H9 (cell line): ENCODE results near the gene DNAJC11. TPM values are rescaled to one million over a fixed set of nuclear protein-coding genes. Genes with fewer than 3 reads are reported as not detected.

ENCODE experiments used
- DNase-seq: peaks from one replicate; pipeline ENCODE4 v3.0.0-alpha.2; 2017
- H2AFZ ChIP-seq: one replicate; pipeline ENCODE4 v1.6.1; 2013; ENCODE audit warnings: mild to moderate bottlenecking, low read length, control low read depth, moderate library complexity
- H2AK5ac ChIP-seq: 2 replicates; pipeline ENCODE4 v1.6.1; 2013; ENCODE audit warnings: low read length, control low read depth, mixed read lengths; ENCODE audit not compliant: insufficient read length
- H2BK120ac ChIP-seq: one replicate; pipeline ENCODE4 v1.6.1; 2013; ENCODE audit warnings: low read depth, mild to moderate bottlenecking, low read length, control low read depth, inconsistent platforms; ENCODE audit not compliant: poor library complexity, severe bottlenecking
- H2BK12ac ChIP-seq: 2 replicates; pipeline ENCODE4 v1.6.1; 2013; ENCODE audit warnings: low read length, control low read depth, mixed read lengths, low read depth; ENCODE audit not compliant: insufficient read length
- H2BK15ac ChIP-seq: 2 replicates; pipeline ENCODE4 v1.6.1; 2013; ENCODE audit warnings: low read depth, low read length, control low read depth
- H2BK20ac ChIP-seq: one replicate; pipeline ENCODE4 v1.6.1; 2013; ENCODE audit warnings: low read depth, mild to moderate bottlenecking, low read length, control low read depth, inconsistent platforms; ENCODE audit not compliant: poor library complexity, severe bottlenecking
- H2BK5ac ChIP-seq: 2 replicates; pipeline ENCODE4 v1.6.1; 2013; ENCODE audit warnings: low read length, control low read depth, mixed read lengths; ENCODE audit not compliant: insufficient read length
- H3K14ac ChIP-seq: 2 replicates; pipeline ENCODE4 v1.6.1; 2013; ENCODE audit warnings: low read length, control low read depth; ENCODE audit not compliant: insufficient read depth
- H3K18ac ChIP-seq: 2 replicates; pipeline ENCODE4 v1.6.1; 2013; ENCODE audit warnings: low read depth, mild to moderate bottlenecking, mixed read lengths, low read length, control low read depth; ENCODE audit not compliant: insufficient read length
- H3K23ac ChIP-seq: 2 replicates; pipeline ENCODE4 v1.6.1; 2013; ENCODE audit warnings: low read length, control low read depth, mixed read lengths, low read depth; ENCODE audit not compliant: insufficient read length
- H3K23me2 ChIP-seq: 2 replicates; pipeline ENCODE4 v1.6.1; 2013; ENCODE audit warnings: low read depth, mild to moderate bottlenecking, mixed read lengths, low read length, control low read depth; ENCODE audit not compliant: insufficient read length, poor library complexity, severe bottlenecking
- H3K27ac ChIP-seq: 2 replicates; pipeline ENCODE4 v1.5.1; 2013; ENCODE audit warnings: low read length, control low read depth, mixed read lengths, low read depth; ENCODE audit not compliant: insufficient read length
- H3K27me3 ChIP-seq: 2 replicates; pipeline ENCODE4 v1.6.1; 2013; ENCODE audit warnings: low read length, control low read depth, inconsistent platforms; ENCODE audit not compliant: insufficient read depth
- H3K4ac ChIP-seq: 2 replicates; pipeline ENCODE4 v1.6.1; 2013; ENCODE audit warnings: low read depth, mild to moderate bottlenecking, control low read depth, inconsistent platforms, low read length, moderate library complexity
- H3K4me1 ChIP-seq: 2 replicates; pipeline ENCODE4 v1.6.1; 2013; ENCODE audit warnings: low read length, control low read depth, inconsistent platforms; ENCODE audit not compliant: insufficient read depth
- H3K4me2 ChIP-seq: 2 replicates; pipeline ENCODE4 v1.6.1; 2013; ENCODE audit warnings: low read length, control low read depth, mixed read lengths; ENCODE audit not compliant: insufficient read length, insufficient read depth
- H3K56ac ChIP-seq: 2 replicates; pipeline ENCODE4 v1.6.1; 2013; ENCODE audit warnings: low read depth, mild to moderate bottlenecking, mixed read lengths, low read length, control low read depth; ENCODE audit not compliant: insufficient read length
- H3K79me1 ChIP-seq: 2 replicates; pipeline ENCODE4 v1.6.1; 2013; ENCODE audit warnings: low read depth, mild to moderate bottlenecking, moderate library complexity, low read length, control low read depth, inconsistent platforms; ENCODE audit not compliant: insufficient read depth, poor library complexity, severe bottlenecking
- H3K79me2 ChIP-seq: 2 replicates; pipeline ENCODE4 v1.6.1; 2013; ENCODE audit warnings: low read length, control low read depth, inconsistent platforms; ENCODE audit not compliant: insufficient read depth
- H3K9ac ChIP-seq: 2 replicates; pipeline ENCODE4 v1.6.1; 2013; ENCODE audit warnings: low read length, control low read depth, mixed read lengths; ENCODE audit not compliant: insufficient read length; ENCODE audit errors: extremely low read depth
- H3K9me3 ChIP-seq: one replicate; pipeline ENCODE4 v1.6.1; 2013; ENCODE audit warnings: low read depth, low read length, inconsistent platforms; ENCODE audit not compliant: control insufficient read depth
- H3T11ph ChIP-seq: one replicate; pipeline ENCODE4 v1.6.1; 2013; ENCODE audit warnings: mild to moderate bottlenecking, low read length, control low read depth, inconsistent platforms
- H4K20me1 ChIP-seq: one replicate; pipeline ENCODE4 v1.6.1; 2013; ENCODE audit not compliant: control insufficient read depth, insufficient read length, insufficient read depth
- H4K5ac ChIP-seq: 2 replicates; pipeline ENCODE4 v1.6.1; 2013; ENCODE audit warnings: low read depth, mild to moderate bottlenecking, mixed read lengths, low read length, control low read depth; ENCODE audit not compliant: insufficient read length
- H4K8ac ChIP-seq: replicated peaks from 2 replicates; pipeline ENCODE4 v1.6.1; 2013; ENCODE audit warnings: low read length, control low read depth, mixed read lengths, low read depth; ENCODE audit not compliant: insufficient read length
- H4K91ac ChIP-seq: 2 replicates; pipeline ENCODE4 v1.6.1; 2013; ENCODE audit warnings: low read depth, mild to moderate bottlenecking, moderate library complexity, mixed read lengths, low read length, control low read depth; ENCODE audit not compliant: insufficient read length
- H3K27ac Mint-ChIP-seq, 3 experiments: 2 replicates in 2 of 3; 3 replicates in 1 of 3; pipeline ENCODE4 v1.8.0; 2020 to 2021; ENCODE audit warnings: mixed read lengths in 3 of 3, mild to moderate bottlenecking in 1 of 3, moderate library complexity in 1 of 3
- H3K27me3 Mint-ChIP-seq: 2 replicates; pipeline ENCODE4 v1.8.0; 2021; ENCODE audit warnings: low read depth, mild to moderate bottlenecking, moderate library complexity, mixed read lengths
- H3K36me3 Mint-ChIP-seq, 3 experiments: 2 replicates in 2 of 3; 3 replicates in 1 of 3; pipeline ENCODE4 v1.8.0; 2020 to 2021; ENCODE audit warnings: low read depth in 3 of 3, mixed read lengths in 3 of 3; ENCODE audit not compliant: insufficient read depth in 1 of 3
- H3K4me1 Mint-ChIP-seq, 2 experiments: 2 replicates each; pipeline ENCODE4 v1.8.0; 2020; ENCODE audit warnings: mixed read lengths in 2 of 2
- H3K4me3 Mint-ChIP-seq, 2 experiments: 2 replicates in 1 of 2; 3 replicates in 1 of 2; pipeline ENCODE4 v1.8.0; 2020 to 2021; ENCODE audit warnings: mild to moderate bottlenecking in 2 of 2, mixed read lengths in 2 of 2, moderate library complexity in 1 of 2
- H3K9me3 Mint-ChIP-seq, 2 experiments: 2 replicates in 1 of 2; 3 replicates in 1 of 2; pipeline ENCODE4 v1.8.0; 2020; ENCODE audit warnings: mild to moderate bottlenecking in 2 of 2, mixed read lengths in 2 of 2, moderate library complexity in 1 of 2
- CTCF ChIP-seq: fragments of 200-600 bp; sonication (generic); conservative IDR thresholded peaks from 3 replicates; pipeline ENCODE4 v1.8.0; 2021; ENCODE audit warnings: antibody characterized with exemption, mild to moderate bottlenecking
- WGBS: extraction: QIAGEN DNeasy Blood & Tissue Kit; methylation state at CpG from one replicate; pipeline ENCODE4 v1.1.7; 2013; ENCODE audit warnings: missing lambda C conversion rate, low lambda C conversion rate, mixed read lengths; ENCODE audit not compliant: insufficient read length; ENCODE audit errors: extremely low coverage; 5-methylcytosine and 5-hydroxymethylcytosine counted together
- total RNA-seq: library from RNA; stranded (reverse); gene quantifications from 2 replicates; pipeline ENCODE4 v1.2.1, GENCODE V29; 2021

DNAJC11 gene
- total RNA-seq, 1 experiment from 2014 or later = 88.5 TPM

- peaks cover 28 to 80% (median 69%) of the 10 kb centered on the region in 3 experiments for H3K36me3 Mint-ChIP-seq
- no peaks in the 10 kb centered on the region for H3K27me3 ChIP-seq
- H3K4ac ChIP-seq = no peak overlapping the region
- no peak overlapping the region for H3K9ac ChIP-seq
- H2BK120ac ChIP-seq = no peak overlapping the region
- no peak overlapping the region for H3T11ph ChIP-seq
- no peaks in the 10 kb centered on the region for H3K27me3 Mint-ChIP-seq
- no peak overlapping the region for H2BK12ac ChIP-seq
- H4K5ac ChIP-seq = no peak overlapping the region
- H3K9me3 Mint-ChIP-seq = no peaks in the 10 kb centered on the region
- H3K4me3 Mint-ChIP-seq = no peak overlapping the region
- no peak overlapping the region for H2BK5ac ChIP-seq
- H3K27ac ChIP-seq = no peak overlapping the region
- no peak overlapping the region for H3K4me2 ChIP-seq
- H2BK20ac ChIP-seq = no peak overlapping the region
- no peak overlapping the region for H4K91ac ChIP-seq
- no peak overlapping the region for H2AK5ac ChIP-seq
- no peak overlapping the region for H3K23ac ChIP-seq
- H3K79me2 ChIP-seq = peaks cover 10% of the 10 kb centered on the region; the same call in 1 of the 2 replicates
- no peak overlapping the region for H3K14ac ChIP-seq
- no peak overlapping the region for H2AFZ ChIP-seq
- no peak overlapping the region for H3K56ac ChIP-seq
- peaks cover 14 to 24% of the 10 kb centered on the region in 2 experiments for H3K4me1 Mint-ChIP-seq
- H4K8ac ChIP-seq = no peak overlapping the region
- no peak overlapping the region for H3K18ac ChIP-seq
- H3K23me2 ChIP-seq = peaks cover 5% of the 10 kb centered on the region
- no peaks in the 10 kb centered on the region for H3K4me1 ChIP-seq
- H3K27ac Mint-ChIP-seq = peak overlapping the region in 1 of 3 experiments; percentile 61; a peak in 3 of 7 replicates
- no peak overlapping the region for H2BK15ac ChIP-seq
- no peaks in the 10 kb centered on the region for H3K9me3 ChIP-seq
- H3K79me1 ChIP-seq = peaks cover 15% of the 10 kb centered on the region
- DNase-seq = no peak
- TF ChIP-seq CTCF = no peak
- H4K20me1 ChIP-seq = peaks cover 2% of the 10 kb centered on the region
- WGBS = no CpG with 5 or more reads among the region's 41 CpGs
These were observed 79.9 kb downstream of the DNAJC11 start for GRCh38 chr1:6621429-6622391.
